ENCODE measurements around the gene GPC1.
A peak's percentile ranks its signal among the peaks of the same experiment; 100 is the strongest.
"Not testable (repeated sequence)": the region's sequence is repeated elsewhere in the genome, so short reads cannot be mapped to it uniquely, and the experiment has no call there.

GPC1 gene

DNA sequence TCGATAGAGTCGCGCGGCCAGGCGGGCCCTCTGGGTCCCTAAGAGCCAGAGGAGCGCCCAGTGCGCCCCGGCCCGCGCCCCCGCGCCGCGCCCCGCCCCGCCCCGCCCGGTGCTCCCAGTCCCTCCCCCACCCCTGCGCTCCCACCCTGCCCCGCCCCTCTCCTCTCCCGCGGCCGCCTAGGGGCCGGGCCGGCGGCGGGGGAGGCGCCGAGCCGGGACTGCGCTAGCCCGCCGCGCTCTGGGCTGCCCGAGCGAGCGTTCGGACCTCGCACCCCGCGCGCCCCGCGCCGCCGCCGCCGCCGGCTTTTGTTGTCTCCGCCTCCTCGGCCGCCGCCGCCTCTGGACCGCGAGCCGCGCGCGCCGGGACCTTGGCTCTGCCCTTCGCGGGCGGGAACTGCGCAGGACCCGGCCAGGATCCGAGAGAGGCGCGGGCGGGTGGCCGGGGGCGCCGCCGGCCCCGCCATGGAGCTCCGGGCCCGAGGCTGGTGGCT, at the start of gene GPC1:
Gene GPC1 (plus strand): TSS at position 207 of the 491 bp plus-strand sequence. CDS start 256 bp downstream, at position 463.
- peak in 1 of 2 donors; percentile 12 for DNase-seq (ENCODE audit: low read depth in 2 of 2)

GRCh38 chr2:240386326-240386725, 49.1 kb upstream of the GPC1 start:
- no peak for DNase-seq (ENCODE audit: low read depth in 2 of 2)

DNA sequence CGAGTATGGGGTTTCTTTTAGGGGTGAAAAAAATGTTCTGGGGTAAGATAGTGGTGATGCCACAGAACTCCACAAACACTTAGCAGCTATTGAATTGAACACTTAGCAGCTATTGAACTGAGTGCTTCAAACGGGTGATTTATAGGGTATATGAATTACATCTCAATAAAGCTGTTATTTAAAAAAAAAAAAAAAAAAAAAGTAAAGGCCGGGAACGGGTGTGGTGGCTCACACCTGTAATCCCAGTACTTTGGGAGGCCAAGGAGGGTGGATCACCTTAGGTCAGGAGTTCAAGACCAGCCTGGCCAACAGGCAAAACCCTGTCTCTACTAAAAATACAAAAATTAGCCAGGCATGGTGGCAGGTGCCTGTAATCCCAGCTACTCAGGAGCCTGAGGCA, 48.7 kb upstream of the GPC1 start:
- DNase-seq (ENCODE audit: low read depth in 2 of 2) = not testable (repeated sequence)

DNA sequence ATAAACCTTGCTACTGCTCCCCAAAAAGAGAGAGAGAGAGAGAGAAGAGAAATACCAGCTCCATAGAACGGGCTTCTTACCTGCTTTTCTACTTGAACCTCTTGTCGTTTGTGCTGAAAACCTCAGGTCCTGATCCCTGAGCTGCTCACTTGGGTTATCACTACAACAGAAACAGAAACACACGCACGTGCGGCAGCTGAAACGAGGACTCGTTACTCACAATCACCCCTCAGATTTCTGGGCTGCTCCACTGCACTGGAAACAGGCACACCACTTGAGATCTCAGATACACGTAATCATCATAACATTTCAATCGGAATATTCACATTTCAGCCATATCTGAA, 48.2 kb upstream of the GPC1 start:
- no peak for DNase-seq (ENCODE audit: low read depth in 2 of 2)

GRCh38 chr2:240387669-240388358, 47.6 kb upstream of the GPC1 start:
- DNase-seq (ENCODE audit: low read depth in 2 of 2) = no peak

- no peak for DNase-seq (ENCODE audit: low read depth in 2 of 2)
Measured at GRCh38 chr2:240388471-240389301, 46.8 kb upstream of the GPC1 start.

DNA sequence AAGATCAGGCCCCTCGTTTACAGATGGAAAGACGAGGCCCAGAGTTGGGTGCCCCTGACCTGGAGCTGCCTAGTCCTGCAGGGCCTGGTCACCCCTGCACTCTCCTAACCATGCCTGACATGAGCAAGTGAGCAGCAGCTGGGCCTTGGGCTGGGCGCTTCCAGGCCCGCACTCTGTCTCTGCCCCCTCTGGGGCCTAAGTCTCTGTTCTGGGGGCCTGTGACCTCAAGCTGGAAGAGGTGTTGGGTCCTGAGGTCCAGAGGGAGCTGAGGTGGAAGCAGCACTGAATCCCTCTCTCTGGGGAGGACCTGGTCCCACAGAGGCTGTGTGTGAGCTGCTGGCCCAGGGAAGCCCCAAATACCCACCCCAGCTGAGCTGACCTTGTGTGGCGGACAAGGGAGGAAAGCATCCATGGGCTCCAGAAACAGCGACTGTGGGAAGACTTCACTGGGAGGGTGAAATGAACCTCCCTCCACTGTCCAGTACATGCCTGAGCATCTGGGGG, 46.1 kb upstream of the GPC1 start:
- DNase-seq (ENCODE audit: low read depth in 2 of 2) = no peak

DNA sequence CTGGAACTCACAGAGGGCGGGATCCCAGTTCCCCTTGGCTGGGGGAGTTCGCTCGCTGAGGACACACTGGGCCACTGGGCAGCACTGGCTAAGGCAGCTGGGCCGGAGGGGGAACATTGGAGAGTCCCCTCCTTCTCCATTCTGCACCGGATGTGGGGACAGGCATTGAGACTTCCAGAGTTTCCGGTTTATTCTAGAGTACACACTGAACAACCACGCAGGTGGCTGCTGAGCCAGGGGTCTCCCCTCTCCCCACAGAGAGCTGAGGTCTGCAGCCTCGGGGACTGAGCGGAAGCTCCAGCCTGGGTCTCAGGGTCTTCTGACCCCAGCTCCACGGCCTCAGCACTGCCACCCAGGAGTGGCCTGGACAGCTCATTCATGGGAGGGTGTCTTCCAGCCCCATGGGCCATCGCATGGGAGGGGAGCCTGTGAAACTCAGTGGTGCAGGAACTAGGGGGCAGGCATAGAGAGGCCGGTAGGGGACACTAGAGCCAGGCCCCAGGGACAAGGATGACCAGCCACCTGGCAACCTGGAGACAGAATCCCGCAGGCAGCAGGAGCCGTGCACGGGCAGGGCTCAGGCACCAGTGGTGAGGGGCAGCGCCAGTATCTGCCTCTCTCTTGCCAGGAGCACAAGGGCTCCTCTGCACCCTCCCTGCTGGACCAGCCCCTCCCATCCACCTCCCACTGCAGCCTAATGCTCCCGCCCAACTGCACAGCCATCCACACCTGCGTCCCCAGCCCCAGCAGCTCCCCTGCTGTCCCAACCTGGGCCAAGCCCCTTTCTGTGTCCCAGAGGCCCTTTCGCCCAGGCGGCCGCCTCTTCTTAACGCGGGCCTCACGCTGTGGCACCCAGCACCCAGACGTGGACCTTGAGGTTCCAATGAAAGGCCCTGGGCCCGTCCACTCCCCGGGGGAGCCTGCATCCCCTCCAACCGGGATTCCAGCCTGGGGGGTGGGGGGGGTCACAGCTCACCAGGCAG, 45.1 kb upstream of the GPC1 start:
- DNase-seq (ENCODE audit: low read depth in 2 of 2) = no peak

DNA sequence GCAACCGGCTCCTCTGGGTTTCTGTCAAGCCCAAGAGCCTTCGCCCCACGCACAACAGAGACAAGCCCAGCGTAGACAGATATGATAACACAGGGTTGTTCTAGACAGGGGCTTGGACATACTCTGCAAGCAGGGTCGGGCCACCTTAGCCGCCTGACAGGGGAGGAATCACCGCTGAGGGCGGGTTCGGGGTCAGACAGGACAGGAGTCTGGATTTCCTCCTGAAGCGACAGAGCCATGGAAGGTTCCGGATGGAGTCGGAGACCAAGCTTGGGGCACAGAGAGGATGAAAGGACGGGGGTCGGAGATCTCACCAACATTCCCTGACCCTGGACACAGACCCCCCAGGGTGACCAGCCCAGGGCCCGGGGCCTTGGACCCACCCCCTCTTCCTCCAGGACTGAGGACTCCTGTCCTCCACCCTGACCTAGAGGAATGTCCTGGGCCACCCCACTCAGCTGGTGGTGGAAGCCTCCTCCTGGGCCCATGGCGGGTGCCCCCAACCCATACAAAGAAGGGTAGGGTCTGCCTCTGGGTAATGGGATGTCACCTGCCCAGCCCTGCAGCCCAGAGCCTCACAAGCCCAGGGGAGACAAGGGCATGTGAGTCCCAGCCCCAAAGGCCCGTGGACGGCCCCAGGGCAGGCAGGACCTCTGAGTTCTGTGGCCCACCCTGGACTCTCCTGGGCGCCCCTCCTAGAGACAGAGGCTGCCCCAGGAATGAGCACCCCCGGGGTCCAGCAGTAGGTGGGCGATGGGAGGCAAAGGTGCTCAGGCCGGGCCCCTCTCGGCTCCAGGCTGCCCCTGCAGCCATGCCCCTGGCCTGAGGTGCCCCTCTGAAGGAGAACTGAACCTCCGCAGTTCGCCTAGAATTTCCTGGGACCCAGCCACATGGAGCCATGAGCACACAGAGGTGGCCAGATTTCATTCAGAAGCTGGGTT, 44.1 kb upstream of the GPC1 start:
- no peak for DNase-seq (ENCODE audit: low read depth in 2 of 2)

GRCh38 chr2:240392084-240392947, 43.1 kb upstream of the GPC1 start:
- DNase-seq (ENCODE audit: low read depth in 2 of 2) = no peak

- DNase-seq (ENCODE audit: low read depth in 2 of 2) = no peak
Measured at GRCh38 chr2:240392948-240393830, 42.3 kb upstream of the GPC1 start.

DNA sequence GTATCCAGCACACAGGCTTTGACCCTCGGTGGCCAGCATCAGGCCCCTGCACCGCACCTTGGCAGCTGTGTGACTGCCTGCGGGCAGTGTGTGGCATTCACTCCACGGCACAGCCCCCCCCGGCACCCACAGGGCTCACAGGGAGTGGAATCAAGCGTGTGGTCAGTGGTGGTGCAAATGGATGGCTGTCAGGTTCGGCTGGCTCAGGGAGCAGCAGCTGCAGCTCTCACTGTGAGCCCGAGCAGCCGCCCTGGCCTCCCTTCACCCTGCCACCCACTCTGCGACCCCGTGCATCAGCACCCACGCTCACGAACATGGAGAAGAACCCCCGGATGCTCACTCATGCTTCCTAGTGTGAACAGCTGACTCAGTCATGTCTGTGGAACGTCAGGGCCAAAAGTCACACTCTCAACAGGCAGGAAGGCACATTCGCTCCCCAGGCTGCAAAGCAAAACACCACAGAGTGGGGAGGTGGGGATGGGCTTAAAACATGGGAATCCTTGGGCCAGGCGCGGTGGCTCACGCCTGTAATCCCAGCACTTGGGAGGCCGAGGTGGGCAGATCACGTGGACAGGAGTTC, 41.5 kb upstream of the GPC1 start:
- no peak for DNase-seq (ENCODE audit: low read depth in 2 of 2)

DNA sequence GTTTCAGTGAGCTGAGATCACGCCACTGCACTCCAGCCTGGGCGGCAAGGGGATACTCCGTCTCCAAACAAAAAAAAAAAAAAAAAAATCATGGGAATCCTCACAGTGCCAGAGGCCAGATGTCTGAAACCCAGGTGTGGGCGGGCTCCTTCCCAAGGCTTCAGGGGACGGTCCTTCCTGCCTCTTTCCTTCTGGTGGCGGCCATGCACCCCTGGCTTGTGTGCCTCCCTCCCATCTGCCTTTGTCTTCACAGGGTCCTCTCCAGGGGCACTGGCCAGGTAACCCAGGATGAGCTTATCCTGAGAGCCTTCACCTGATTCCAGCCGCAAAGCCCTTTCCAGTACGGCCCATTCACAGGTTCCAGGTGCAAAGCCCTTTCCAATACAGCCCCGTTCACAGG, 40.9 kb upstream of the GPC1 start:
- DNase-seq (ENCODE audit: low read depth in 2 of 2) = no peak

DNA sequence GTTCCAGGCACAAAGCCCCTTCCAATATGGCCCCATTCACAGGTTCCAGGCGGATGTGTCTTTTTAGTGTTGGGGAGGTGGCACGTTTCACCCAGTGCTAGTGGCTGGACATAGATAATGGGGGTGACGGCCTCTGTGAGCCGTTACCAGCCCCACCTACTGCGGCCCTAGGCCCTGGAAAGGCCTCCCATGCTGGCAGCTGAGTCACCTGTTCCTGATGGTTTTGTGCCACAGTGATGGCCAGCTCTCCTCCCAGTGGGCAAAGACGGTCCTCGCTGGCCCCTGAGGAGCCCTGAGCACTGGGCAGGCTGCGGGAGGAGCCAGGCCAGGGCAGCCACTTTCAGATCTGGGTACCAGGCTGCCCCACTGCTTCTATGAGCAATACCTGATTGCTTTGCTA, 40.0 kb upstream of the GPC1 start:
- DNase-seq (ENCODE audit: low read depth in 2 of 2) = no peak

DNA sequence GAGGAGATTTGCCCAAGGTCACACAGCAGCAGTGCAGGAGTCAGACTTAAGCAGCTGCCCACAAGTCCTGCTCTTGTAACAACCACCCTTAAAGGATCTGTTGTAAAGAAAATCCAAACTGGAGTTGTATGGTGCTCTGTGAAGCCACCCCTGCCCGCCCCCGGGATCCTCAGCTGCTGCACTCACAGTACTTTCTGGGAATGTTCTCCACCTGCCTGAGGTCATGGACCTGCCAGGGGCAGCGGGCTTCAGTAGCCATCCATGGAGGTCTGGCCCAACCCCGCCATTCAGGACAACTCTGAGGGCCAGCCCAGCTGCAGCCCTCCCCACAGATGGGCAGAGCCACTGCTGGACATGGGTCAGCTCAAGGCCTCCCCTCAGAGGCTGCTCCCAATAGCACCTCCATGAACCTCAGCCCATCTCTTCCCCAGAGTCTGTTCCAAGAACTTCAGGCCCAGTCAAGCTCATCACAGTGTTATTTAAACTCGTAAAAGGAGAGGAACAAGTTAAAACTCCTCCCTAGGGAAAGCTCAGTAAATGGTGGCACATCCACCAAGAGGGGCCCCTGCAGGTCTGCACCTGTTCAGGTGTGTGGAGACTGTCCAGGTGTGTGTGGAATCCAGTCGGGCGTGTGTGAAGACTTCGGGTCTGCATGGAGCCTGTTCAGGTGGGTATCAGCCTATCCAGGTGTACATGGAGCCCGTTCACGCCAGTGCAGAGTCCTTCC, 39.4 kb upstream of the GPC1 start:
- DNase-seq (ENCODE audit: low read depth in 2 of 2) = no peak

DNA sequence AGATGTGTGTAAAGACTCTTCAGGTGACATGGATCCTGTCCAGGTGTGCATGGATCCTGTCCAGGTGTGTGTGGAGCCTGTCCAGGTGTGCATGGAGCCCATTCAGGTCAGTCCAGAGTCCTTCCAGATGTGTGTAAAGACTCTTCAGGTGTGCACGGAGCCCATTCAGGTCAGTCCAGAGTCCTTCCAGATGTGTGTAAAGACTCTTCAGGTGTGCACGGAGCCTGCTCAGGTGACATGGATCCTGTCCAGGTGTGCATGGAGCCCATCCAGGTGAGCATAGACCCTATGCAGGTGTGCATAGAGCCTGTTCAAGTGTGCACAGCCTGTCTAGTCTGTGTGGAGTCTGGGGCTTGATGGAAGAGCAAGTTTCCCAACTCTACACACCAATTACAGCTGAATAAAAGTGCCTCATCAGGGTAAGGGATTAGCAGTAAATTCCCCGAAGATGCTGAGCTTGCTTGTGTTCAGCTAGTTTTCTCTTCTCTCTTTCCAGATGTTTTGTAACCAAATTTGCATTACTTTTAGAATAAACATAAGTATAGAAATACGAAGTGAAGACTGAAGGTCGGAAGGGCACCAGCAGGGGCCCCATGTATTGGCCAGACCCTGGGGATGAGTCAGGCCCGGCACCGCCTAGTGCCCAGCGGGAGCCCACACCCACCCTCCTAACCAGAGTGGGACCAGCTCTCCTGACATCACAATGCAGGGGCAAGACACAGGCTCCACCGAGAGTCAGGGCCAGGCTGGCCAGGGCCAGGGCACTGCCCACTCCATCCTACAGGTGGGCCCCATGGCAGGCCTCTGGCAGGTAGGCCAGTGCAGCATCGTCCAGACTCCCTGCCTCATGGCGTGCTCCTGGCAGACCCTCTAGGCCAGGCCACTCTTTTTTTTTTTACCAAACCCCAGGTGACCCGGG, 38.6 kb upstream of the GPC1 start:
- DNase-seq (ENCODE audit: low read depth in 2 of 2) = no peak

- no peak for DNase-seq (ENCODE audit: low read depth in 2 of 2)
Measured at GRCh38 chr2:240397542-240397916, 37.9 kb upstream of the GPC1 start.

Data from stimulated activated CD4-positive, alpha-beta T cell treated with anti-CD3 and anti-CD28 coated beads, Interleukin-1b, Interleukin-23, amount 100 ng/mL, for 1 hour (primary cell).